HL-60 (cell line): ENCODE results near the gene GPHB5.

Experiments
- CTCF ChIP-seq: IDR thresholded peaks from one replicate; pipeline ENCODE4 v1.5.1; 2011; ENCODE audit warnings: low read length, control low read depth, inconsistent platforms; ENCODE audit not compliant: insufficient read depth
- TF ChIP-seq, protein P1 (sequence below): IDR thresholded peaks from 2 replicates; pipeline ENCODE4 v1.6.1; 2012; ENCODE audit warnings: low read depth; ENCODE audit not compliant: insufficient replicate concordance

DNA sequence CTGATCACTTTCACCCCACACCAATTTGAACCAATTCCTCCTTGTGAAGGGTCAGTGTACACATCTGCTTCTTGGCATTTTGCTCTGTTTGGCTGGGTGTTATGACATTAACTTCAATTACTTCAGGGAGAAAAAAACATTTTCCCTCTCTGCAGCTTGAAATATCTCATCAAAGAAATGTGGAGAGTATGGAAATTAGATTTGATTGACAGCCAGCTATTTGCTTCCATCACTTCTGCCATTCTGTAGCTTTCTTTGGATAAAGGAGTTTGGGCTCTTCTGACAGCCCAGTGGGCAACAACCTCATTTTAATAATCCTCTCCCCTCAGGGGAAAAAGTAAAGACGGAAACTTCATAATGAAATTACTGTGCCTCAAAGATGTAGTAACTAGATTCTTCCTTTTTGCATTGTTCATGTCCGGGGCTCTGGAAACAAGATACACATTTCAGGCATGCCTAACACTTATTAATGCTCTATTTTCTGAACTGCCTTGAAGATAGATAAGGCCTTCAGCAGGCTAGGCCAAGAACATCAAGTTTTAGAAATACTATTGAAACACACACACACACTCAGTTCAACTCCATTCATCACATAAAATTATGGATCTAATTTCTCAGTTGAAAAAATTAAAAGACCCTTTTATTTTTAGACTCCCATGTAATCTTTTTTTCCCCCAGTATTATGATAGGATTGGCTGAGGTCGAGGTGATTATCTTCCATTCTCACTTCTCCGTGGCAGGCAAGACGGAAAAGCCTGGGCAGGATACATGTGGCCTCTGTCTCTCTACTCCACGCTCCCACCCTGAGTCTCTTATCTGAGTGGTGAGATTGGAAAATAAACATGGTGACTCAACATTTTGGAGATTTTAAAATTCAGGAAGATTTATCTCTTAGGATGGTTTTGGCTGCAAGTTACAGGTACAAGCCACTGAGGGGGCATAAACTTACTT lies 10.3 kb upstream of the GPHB5 start:
- TF ChIP-seq CTCF = no peak
- TF ChIP-seq, protein P1, sequence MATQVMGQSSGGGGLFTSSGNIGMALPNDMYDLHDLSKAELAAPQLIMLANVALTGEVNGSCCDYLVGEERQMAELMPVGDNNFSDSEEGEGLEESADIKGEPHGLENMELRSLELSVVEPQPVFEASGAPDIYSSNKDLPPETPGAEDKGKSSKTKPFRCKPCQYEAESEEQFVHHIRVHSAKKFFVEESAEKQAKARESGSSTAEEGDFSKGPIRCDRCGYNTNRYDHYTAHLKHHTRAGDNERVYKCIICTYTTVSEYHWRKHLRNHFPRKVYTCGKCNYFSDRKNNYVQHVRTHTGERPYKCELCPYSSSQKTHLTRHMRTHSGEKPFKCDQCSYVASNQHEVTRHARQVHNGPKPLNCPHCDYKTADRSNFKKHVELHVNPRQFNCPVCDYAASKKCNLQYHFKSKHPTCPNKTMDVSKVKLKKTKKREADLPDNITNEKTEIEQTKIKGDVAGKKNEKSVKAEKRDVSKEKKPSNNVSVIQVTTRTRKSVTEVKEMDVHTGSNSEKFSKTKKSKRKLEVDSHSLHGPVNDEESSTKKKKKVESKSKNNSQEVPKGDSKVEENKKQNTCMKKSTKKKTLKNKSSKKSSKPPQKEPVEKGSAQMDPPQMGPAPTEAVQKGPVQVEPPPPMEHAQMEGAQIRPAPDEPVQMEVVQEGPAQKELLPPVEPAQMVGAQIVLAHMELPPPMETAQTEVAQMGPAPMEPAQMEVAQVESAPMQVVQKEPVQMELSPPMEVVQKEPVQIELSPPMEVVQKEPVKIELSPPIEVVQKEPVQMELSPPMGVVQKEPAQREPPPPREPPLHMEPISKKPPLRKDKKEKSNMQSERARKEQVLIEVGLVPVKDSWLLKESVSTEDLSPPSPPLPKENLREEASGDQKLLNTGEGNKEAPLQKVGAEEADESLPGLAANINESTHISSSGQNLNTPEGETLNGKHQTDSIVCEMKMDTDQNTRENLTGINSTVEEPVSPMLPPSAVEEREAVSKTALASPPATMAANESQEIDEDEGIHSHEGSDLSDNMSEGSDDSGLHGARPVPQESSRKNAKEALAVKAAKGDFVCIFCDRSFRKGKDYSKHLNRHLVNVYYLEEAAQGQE = no peak
